MM.1S (cell line): ENCODE data around the gene CLMP.

Experiments
- CTCF ChIP-seq: fragments of 300-600 bp; sonication (generic); IDR thresholded peaks from 2 replicates; pipeline ENCODE4 v1.5.1; 2016; ENCODE audit warnings: antibody characterized with exemption, low read length, mixed read lengths
- EZH2 ChIP-seq: fragments of 300-600 bp; sonication (generic); optimal IDR thresholded peaks from 2 replicates; pipeline ENCODE3; 2017; ENCODE audit warnings: low read depth, mild to moderate bottlenecking, antibody characterized with exemption, low read length, mixed read lengths

GRCh38 chr11:123150882-123151281 is 44.2 kb downstream of the CLMP start:
- no peak for TF ChIP-seq CTCF
- no peak for TF ChIP-seq EZH2
